Measurements from ENCODE around the gene MRPL39. TPM values are rescaled to one million over a fixed set of nuclear protein-coding genes. Genes with fewer than 3 reads are reported as not detected.

The MRPL39 gene
- total and polyA plus RNA-seq, 4 experiments from 2014 or later: 19.1 to 53.0 (median 29.8) TPM

DNA sequence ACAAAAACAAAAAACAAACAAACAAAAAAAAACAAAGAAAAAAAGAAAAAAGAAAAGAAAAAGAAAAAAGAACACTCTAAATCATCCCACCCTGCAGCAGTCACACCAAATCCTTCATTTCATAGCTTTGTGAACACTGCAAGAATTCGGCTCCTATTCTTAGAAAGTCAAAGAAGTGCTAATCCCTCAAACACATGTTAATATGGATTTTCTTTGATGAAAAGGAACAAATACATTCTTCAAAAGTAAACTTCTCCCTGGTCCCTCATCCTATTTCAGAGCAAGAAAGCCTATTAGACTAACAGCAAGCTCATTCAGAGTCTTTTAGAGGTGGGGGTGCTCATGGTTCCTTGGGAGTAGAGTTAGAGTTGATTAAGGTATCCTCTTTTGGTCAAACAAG is 7.2 kb upstream of the MRPL39 start:
- POLR2A ChIA-PET (ENCODE audit: partially characterized antibody): no interaction called here

DNA sequence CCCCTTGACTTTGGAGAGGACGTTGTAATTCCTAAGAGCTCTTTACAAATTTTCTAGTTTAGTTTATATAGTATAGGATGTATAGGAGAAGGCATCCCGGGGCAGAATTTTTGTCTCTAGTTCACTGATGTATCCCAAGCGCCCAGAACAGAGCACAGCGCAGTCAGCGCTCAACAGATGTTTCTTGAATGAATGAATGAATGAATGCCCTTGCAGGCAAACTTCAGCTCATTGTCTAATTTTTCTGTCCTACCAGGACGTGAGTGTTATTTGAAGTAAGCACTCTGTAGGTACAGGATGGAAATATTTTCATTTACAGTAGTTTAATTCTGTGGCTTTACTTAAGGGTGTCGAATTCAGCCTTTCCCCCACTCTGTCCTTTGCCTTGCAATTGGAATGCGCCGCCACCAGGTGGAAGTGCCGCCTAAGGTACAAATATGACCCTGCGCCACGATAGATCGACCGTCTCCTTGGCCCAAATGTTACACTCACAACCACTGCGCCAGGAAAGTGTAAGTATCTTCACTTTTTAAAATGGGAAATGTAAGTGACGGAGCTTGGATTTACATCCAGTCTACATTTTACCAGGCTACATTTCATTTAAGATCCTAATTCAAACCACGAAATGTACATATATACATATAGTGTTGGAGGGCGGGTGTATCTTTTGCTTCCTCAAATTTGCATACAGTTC is 910 bp upstream of the MRPL39 start:
- Mint-ChIP-seq H3K27me3 (no peaks in the 10 kb centered on the region), H3K27ac (peak overlapping the region; percentile 53 to 99 (median 92)), H3K9me3 (no peaks in the 10 kb centered on the region), H3K4me1 (peaks cover 21 to 42% (median 32%) of the 10 kb centered on the region in 4 donors), H3K36me3 (peaks cover 10 to 28% of the 10 kb centered on the region in 2 donors), H3K4me3 (peak overlapping the region; percentile 100)
- ChIA-PET CTCF (ENCODE audit: partially characterized antibody) (interaction anchor here (0.6 to 4.1 kb wide), 53 partner anchors 9 to 1110 kb away, joined by 3 to 40 read pairs (median 5); partner anchors contain the start of genes ATP5PF, GABPA and JAM2), POLR2A (ENCODE audit: partially characterized antibody) (interaction anchor here (0.7 to 3.7 kb wide), 10 partner anchors 10 to 561 kb away, joined by 3 to 37 read pairs (median 5); partner anchors contain the start of genes ATP5PF and GABPA)
- Histone ChIP-seq H3K4me1 (ENCODE audit: insufficient read depth, low read length) (peaks cover 38% of the 10 kb centered on the region), H3K27ac (ENCODE audit: low read depth, low read length) (peak overlapping the region; percentile 76), H3K36me3 (ENCODE audit: insufficient read depth, low read length) (peaks cover 12% of the 10 kb centered on the region), H3K9me3 (ENCODE audit: control insufficient read depth in 1 of 2, low read length in 2 of 2) (no peaks in the 10 kb centered on the region), H3K27me3 (ENCODE audit: insufficient read depth, low read length) (no peaks in the 10 kb centered on the region), H3K4me3 (ENCODE audit: low read length in 2 of 2) (peak overlapping the region; percentile 14 to 85)
- peak; percentile 75 to 80 (median 79) for DNase-seq
- intact Hi-C loops (cut with micrococcal nuclease): loop anchor here (1.0 to 2.0 kb wide), 7 partner anchors 31 to 562 kb away; partner anchors contain the start of genes APP and JAM2

More for the DNA sequence above, 7.2 kb upstream of the MRPL39 start:
- CTCF ChIA-PET (ENCODE audit: partially characterized antibody): interaction anchor here (1.4 kb wide), 1 partner anchor 94 kb away, joined by 3 read pairs; no protein-coding TSS in a partner anchor
- Mint-ChIP-seq H3K36me3 (no peaks in the 10 kb centered on the region), H3K27me3 (no peaks in the 10 kb centered on the region), H3K4me3 (no peak overlapping the region), H3K27ac (no peak overlapping the region), H3K9me3 (no peaks in the 10 kb centered on the region), H3K4me1 (no peaks in the 10 kb centered on the region)
- no peaks in the 10 kb centered on the region for H3K27me3 ChIP-seq (ENCODE audit: insufficient read depth, low read length)
- H3K4me1 ChIP-seq (ENCODE audit: insufficient read depth, low read length): no peaks in the 10 kb centered on the region
- H3K27ac ChIP-seq (ENCODE audit: low read depth, low read length): no peak overlapping the region
- H3K4me3 ChIP-seq (ENCODE audit: low read length in 2 of 2): no peak overlapping the region
- DNase-seq: no peak
- H3K9me3 ChIP-seq (ENCODE audit: control insufficient read depth in 1 of 2, low read length in 2 of 2): no peaks in the 10 kb centered on the region
- H3K36me3 ChIP-seq (ENCODE audit: insufficient read depth, low read length): no peaks in the 10 kb centered on the region
- intact Hi-C loops (cut with micrococcal nuclease): no loop called here

GRCh38 chr21:25589887-25590286 is 17.4 kb downstream of the MRPL39 start:
- ChIA-PET CTCF (ENCODE audit: partially characterized antibody) (interaction anchor here (1.5 kb wide), 1 partner anchor 18 kb away, joined by 4 read pairs; no protein-coding TSS in a partner anchor), POLR2A (ENCODE audit: partially characterized antibody) (no interaction called here)
- intact Hi-C loops (cut with micrococcal nuclease): no loop called here
- peaks cover 68 to 76% of the 10 kb centered on the region in 2 donors for H3K36me3 Mint-ChIP-seq
- DNase-seq: no peak
- Histone ChIP-seq H3K4me1 (ENCODE audit: insufficient read depth, low read length) (no peaks in the 10 kb centered on the region), H3K4me3 (ENCODE audit: low read length in 2 of 2) (no peak overlapping the region), H3K27ac (ENCODE audit: low read depth, low read length) (no peak overlapping the region), H3K27me3 (ENCODE audit: insufficient read depth, low read length) (no peaks in the 10 kb centered on the region), H3K36me3 (ENCODE audit: insufficient read depth, low read length) (peaks cover 39% of the 10 kb centered on the region), H3K9me3 (ENCODE audit: control insufficient read depth in 1 of 2, low read length in 2 of 2) (no peaks in the 10 kb centered on the region)
- no peak overlapping the region for H3K4me3 Mint-ChIP-seq
- peak overlapping the region in 2 of 7 donors; percentile 8 to 88 for H3K27ac Mint-ChIP-seq
- peaks cover 0 to 3% (median 0%) of the 10 kb centered on the region in 8 donors for H3K9me3 Mint-ChIP-seq
- H3K27me3 Mint-ChIP-seq: no peaks in the 10 kb centered on the region
- peaks cover 24 to 27% (median 25%) of the 10 kb centered on the region in 4 donors for H3K4me1 Mint-ChIP-seq

GRCh38 chr21:25586791-25587190 is 20.5 kb downstream of the MRPL39 start:
- Histone ChIP-seq H3K36me3 (ENCODE audit: insufficient read depth, low read length) (peaks cover 18% of the 10 kb centered on the region), H3K4me3 (ENCODE audit: low read length in 2 of 2) (no peak overlapping the region), H3K4me1 (ENCODE audit: insufficient read depth, low read length) (peaks cover 9% of the 10 kb centered on the region), H3K9me3 (ENCODE audit: control insufficient read depth in 1 of 2, low read length in 2 of 2) (no peaks in the 10 kb centered on the region), H3K27me3 (ENCODE audit: insufficient read depth, low read length) (no peaks in the 10 kb centered on the region), H3K27ac (ENCODE audit: low read depth, low read length) (no peak overlapping the region)
- no peaks in the 10 kb centered on the region for H3K9me3 Mint-ChIP-seq
- peaks cover 55 to 56% of the 10 kb centered on the region in 2 donors for H3K36me3 Mint-ChIP-seq
- POLR2A ChIA-PET (ENCODE audit: partially characterized antibody): no interaction called here
- intact Hi-C loops (cut with micrococcal nuclease): loop anchor here (2.0 kb wide), 1 partner anchor 14 kb away; no protein-coding TSS in a partner anchor
- H3K4me3 Mint-ChIP-seq: no peak overlapping the region
- H3K4me1 Mint-ChIP-seq: peaks cover 19 to 47% (median 36%) of the 10 kb centered on the region in 4 donors
- H3K27me3 Mint-ChIP-seq: no peaks in the 10 kb centered on the region
- CTCF ChIA-PET (ENCODE audit: partially characterized antibody): no interaction called here
- no peak for DNase-seq
- H3K27ac Mint-ChIP-seq: peak overlapping the region in 5 of 7 donors; percentile 3 to 71 (median 51)

GRCh38 chr21:25586326-25586725 is 21.0 kb downstream of the MRPL39 start:
- no peak overlapping the region for H3K4me3 ChIP-seq (ENCODE audit: low read length in 2 of 2)
- intact Hi-C loops (cut with micrococcal nuclease): loop anchor here (2.0 kb wide), 1 partner anchor 14 kb away; no protein-coding TSS in a partner anchor
- CTCF ChIA-PET (ENCODE audit: partially characterized antibody): interaction anchor here (0.6 kb wide), 1 partner anchor 338 kb away, joined by 5 read pairs; no protein-coding TSS in a partner anchor
- Mint-ChIP-seq H3K27ac (peak overlapping the region; percentile 4 to 71 (median 37)), H3K4me3 (no peak overlapping the region), H3K27me3 (no peaks in the 10 kb centered on the region), H3K9me3 (no peaks in the 10 kb centered on the region), H3K4me1 (peaks cover 18 to 47% (median 34%) of the 10 kb centered on the region in 4 donors), H3K36me3 (peaks cover 50 to 51% of the 10 kb centered on the region in 2 donors)
- H3K36me3 ChIP-seq (ENCODE audit: insufficient read depth, low read length): peaks cover 14% of the 10 kb centered on the region
- no peak for DNase-seq
- peaks cover 9% of the 10 kb centered on the region for H3K4me1 ChIP-seq (ENCODE audit: insufficient read depth, low read length)
- H3K9me3 ChIP-seq (ENCODE audit: control insufficient read depth in 1 of 2, low read length in 2 of 2): no peaks in the 10 kb centered on the region
- H3K27ac ChIP-seq (ENCODE audit: low read depth, low read length): no peak overlapping the region
- POLR2A ChIA-PET (ENCODE audit: partially characterized antibody): no interaction called here
- no peaks in the 10 kb centered on the region for H3K27me3 ChIP-seq (ENCODE audit: insufficient read depth, low read length)

DNA sequence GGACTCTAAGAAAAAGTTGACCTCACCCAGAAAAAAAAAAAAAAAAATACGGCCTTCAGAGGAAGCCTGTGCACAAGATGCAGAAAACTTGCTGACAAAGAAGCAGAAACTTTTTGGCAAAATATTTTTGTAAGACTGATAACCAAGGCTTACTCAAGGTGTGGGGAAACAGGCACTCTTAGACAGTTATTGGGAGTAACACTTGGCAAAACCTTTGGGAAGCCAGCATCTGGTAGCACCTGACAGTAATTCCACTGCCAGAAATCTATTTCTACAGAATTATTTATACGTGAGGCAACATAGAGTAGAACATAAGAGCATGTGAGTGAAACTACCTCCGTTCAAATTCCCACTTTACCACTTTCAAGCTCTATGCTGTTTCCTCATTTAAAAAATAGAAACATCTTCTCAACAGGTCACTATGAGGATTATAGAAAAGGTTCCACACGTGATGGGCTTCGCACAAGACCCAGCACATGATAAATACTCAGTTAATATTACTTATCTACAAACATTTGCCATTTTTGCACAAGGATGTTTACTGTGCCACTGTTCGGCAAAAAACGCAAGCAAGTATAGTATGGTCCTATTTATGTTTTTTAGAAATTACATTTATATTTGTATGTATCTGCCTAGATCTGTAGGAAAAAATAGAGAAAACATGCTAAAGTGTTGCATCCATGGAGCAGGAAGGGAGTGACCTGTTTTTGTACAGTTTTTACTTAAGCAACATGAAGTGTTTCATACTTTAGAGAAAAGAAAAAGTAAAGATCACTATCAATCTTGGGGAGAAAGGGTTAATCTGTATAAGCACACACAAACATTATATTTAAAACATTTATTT is 22.2 kb downstream of the MRPL39 start:
- peaks cover 38 to 42% of the 10 kb centered on the region in 2 donors for H3K36me3 Mint-ChIP-seq
- Histone ChIP-seq H3K9me3 (ENCODE audit: control insufficient read depth in 1 of 2, low read length in 2 of 2) (no peaks in the 10 kb centered on the region), H3K4me3 (ENCODE audit: low read length in 2 of 2) (no peak overlapping the region), H3K27me3 (ENCODE audit: insufficient read depth, low read length) (no peaks in the 10 kb centered on the region), H3K36me3 (ENCODE audit: insufficient read depth, low read length) (peaks cover 5% of the 10 kb centered on the region), H3K27ac (ENCODE audit: low read depth, low read length) (no peak overlapping the region), H3K4me1 (ENCODE audit: insufficient read depth, low read length) (peaks cover 9% of the 10 kb centered on the region)
- peaks cover 20 to 39% (median 34%) of the 10 kb centered on the region in 4 donors for H3K4me1 Mint-ChIP-seq
- ChIA-PET POLR2A (ENCODE audit: partially characterized antibody) (interaction anchor here (0.9 to 1.5 kb wide), 3 partner anchors 12 to 23 kb away, joined by 3 to 4 read pairs (median 3); no protein-coding TSS in a partner anchor), CTCF (ENCODE audit: partially characterized antibody) (interaction anchor here (1.2 to 2.3 kb wide), 3 partner anchors 12 to 23 kb away, joined by 3 to 9 read pairs (median 6); no protein-coding TSS in a partner anchor)
- H3K27ac Mint-ChIP-seq: peak overlapping the region in 2 of 7 donors; percentile 57 to 69
- no peak overlapping the region for H3K4me3 Mint-ChIP-seq
- no peaks in the 10 kb centered on the region for H3K27me3 Mint-ChIP-seq
- no peak for DNase-seq
- intact Hi-C loops (cut with micrococcal nuclease): no loop called here
- H3K9me3 Mint-ChIP-seq: no peaks in the 10 kb centered on the region
